Heart left ventricle (tissue), 16 donors: ENCODE data around the gene CHD8. TPM values are rescaled to one million over a fixed set of nuclear protein-coding genes. Genes with fewer than 3 reads are reported as not detected.

Experiments
- ATAC-seq, 4 donors: fragments of 200-7000 bp; cut with Tn5 transposase; one replicate each; pipeline ENCODE4 v1.9.1; 2020 to 2022; ENCODE audit warnings: moderate library complexity in 4 of 4, mild to moderate bottlenecking in 3 of 4, moderate number of reproducible peaks in 1 of 4
- DNase-seq, 5 donors: peaks; one replicate each; pipeline ENCODE4 v3.0.0-alpha.2; 2020
- H3K27ac ChIP-seq, 12 donors: fragments of 200-600 bp; sonication (generic) in 4 of 12; one replicate each; pipeline versions ENCODE4 v1.5.0 to v1.8.0; 2016 to 2022; ENCODE audit warnings: mild to moderate bottlenecking in 2 of 12
- H3K27me3 ChIP-seq, 9 donors: fragments of 200-600 bp; sonication (generic) in 2 of 9; one replicate each; pipeline versions ENCODE4 v1.5.1 to v1.8.0; 2016 to 2022; ENCODE audit warnings: mild to moderate bottlenecking in 3 of 9
- H3K36me3 ChIP-seq, 9 donors: fragments of 200-600 bp; sonication (generic) in 2 of 9; one replicate each; pipeline versions ENCODE4 v1.5.0 to v1.8.0; 2018 to 2022; ENCODE audit warnings: mild to moderate bottlenecking in 2 of 9
- H3K4me1 ChIP-seq, 12 donors: fragments of 200-600 bp; sonication (generic) in 4 of 12; one replicate each; pipeline versions ENCODE4 v1.5.0 to v1.8.0; 2016 to 2022; ENCODE audit warnings: mild to moderate bottlenecking in 3 of 12
- H3K4me3 ChIP-seq, 12 donors: fragments of 200-600 bp; sonication (generic) in 4 of 12; one replicate each; pipeline versions ENCODE4 v1.5.0 to v1.8.0; 2017 to 2022; ENCODE audit warnings: mild to moderate bottlenecking in 9 of 12, moderate library complexity in 4 of 12
- H3K9me3 ChIP-seq, 12 donors: fragments of 200-600 bp; sonication (generic) in 4 of 12; one replicate each; pipeline versions ENCODE4 v1.5.0 to v1.8.0; 2016 to 2022; ENCODE audit warnings: mild to moderate bottlenecking in 1 of 12
- CTCF ChIP-seq, 12 donors: fragments of 200-600 bp; sonication (generic) in 4 of 12; IDR thresholded peaks; one replicate each; pipeline versions ENCODE4 v1.5.0 to v1.8.0; 2018 to 2022; ENCODE audit warnings: antibody characterized with exemption in 12 of 12, mild to moderate bottlenecking in 5 of 12
- POLR2A ChIP-seq, 2 donors: fragments of 450-650 bp; IDR thresholded peaks; one replicate each; pipeline ENCODE4 v1.6.1; 2017; ENCODE audit warnings: antibody characterized with exemption in 2 of 2, mild to moderate bottlenecking in 2 of 2, moderate library complexity in 2 of 2
- WGBS, 4 donors: extraction: QIAGEN DNeasy Blood & Tissue Kit in 2 of 4; methylation state at CpG; one replicate each; pipeline versions ENCODE4 v1.1.5 to v1.1.7; 2013 to 2018; 5-methylcytosine and 5-hydroxymethylcytosine counted together
- intact Hi-C, 10 donors: fragments of 100-400 bp; cut with DNase I; formaldehyde crosslinking; loops; one replicate each; pipeline versions ENCODE4 v1.11.1 to v1.14.2; 2022
- polyA plus RNA-seq, 2 donors: library from polyadenylated mRNA; stranded (reverse); fragments of 200-250 nt; gene quantifications; one replicate each; pipeline ENCODE4 v1.2.3, GENCODE V29; 2013
- total RNA-seq, 9 donors: library from RNA; depleted of rRNA in 2 of 9; stranded (reverse); fragments of >200 nt in 2 of 9; fragmentation: NEBNext Ultra II Directional in 3 of 9; extraction: Animal tissue kit (Norgen Biotek cat#: 25700) in 3 of 9; gene quantifications; one replicate each; pipeline versions ENCODE4 v1.1.0 to v1.2.4, GENCODE V29; 2016 to 2023
- donor health status: ischemic (EF 13 %, LVEDD 7.1; RV severe dilation, severe dysfunction).
- donor health status: healthy with polysubstance abuse.
- donor health status: DM: no; HTN: yes; CAD: no.
- donor health status: DM: no; HTN: no; CAD: no.
- donor health status: ischemic (EF 25% LVEDD 6.9; RV normal size, moderate dysfunction).
- donor health status: ischemic (EF 25% LVEDD 5.7; RV mildly dilated, moderate dysfunction).
- donor health status: healthy.
- donor health status: DM: yes; HTN: yes; CAD: no.
- donor health status: ischemic (EF 35%, LVEDD 5.7; RV mildly dilated, moderate dysfunction).
- donor health status: nonischemic (EF 11% LVEDD 7.7; RV severe dilation, severe dysfunction).
- donor health status: DM: yes; HTN: yes; CAD: no.
- donor health status: PGD.
- donor health status: ischemic (EF 29% LVEDD 5.4; RV normal size, mild dysfunction).
- donor health status: nonischemic (EF 23%, LVEDD 6.1; RV moderate dilation, normal function).

Gene CHD8
- total and polyA plus RNA-seq, 11 donors: 19.0 to 56.9 (median 35.7) TPM

DNA sequence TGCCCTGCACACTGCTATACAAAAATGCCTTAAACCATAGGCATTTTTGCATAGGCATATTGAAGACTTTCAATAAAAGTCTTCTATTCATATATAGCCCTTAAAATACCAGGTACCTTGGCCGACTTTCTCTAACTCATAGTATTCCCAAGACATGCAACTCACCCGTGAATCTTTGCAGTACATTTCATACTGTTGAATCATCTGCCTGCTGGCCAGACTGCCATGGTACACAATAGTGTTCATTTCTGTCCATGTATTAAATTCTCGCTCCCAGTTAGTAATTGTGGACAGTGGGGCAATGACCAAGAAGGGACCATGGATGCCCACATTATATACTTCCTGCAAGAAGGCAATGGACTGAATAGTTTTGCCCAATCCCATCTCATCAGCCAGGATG lies 47.8 kb downstream of the CHD8 start:
- ATAC-seq (no peak), DNase-seq (no peak)
- H3K27me3 ChIP-seq: no peaks in the 10 kb centered on the region
- TF ChIP-seq CTCF (IDR thresholded peaks at IDR 0.05) (no peak), POLR2A (IDR thresholded peaks at IDR 0.05) (no peak)
- 75 to 86% (median 82%) methylated on average over 3 of the region's 3 CpGs for WGBS, 4 donors
- no peak overlapping the region for H3K4me3 ChIP-seq
- no peak overlapping the region for H3K27ac ChIP-seq
- no peaks in the 10 kb centered on the region for H3K4me1 ChIP-seq
- intact Hi-C loops: loop anchor here in 2 of 10 donors (1.0 to 10.0 kb wide), 2 partner anchors 19 to 53 kb away; no protein-coding TSS in a partner anchor
- H3K9me3 ChIP-seq: no peaks in the 10 kb centered on the region
- peaks cover 0 to 100% (median 100%) of the 10 kb centered on the region in 9 donors for H3K36me3 ChIP-seq

GRCh38 chr14:21406213-21406612 lies 49.7 kb downstream of the CHD8 start:
- H3K36me3 ChIP-seq: peaks cover 0 to 100% (median 100%) of the 10 kb centered on the region in 9 donors
- intact Hi-C loops: loop anchor here in 1 of 10 donors (10.0 kb wide), 1 partner anchor 51 kb away; no protein-coding TSS in a partner anchor
- TF ChIP-seq POLR2A (IDR thresholded peaks at IDR 0.05) (no peak), CTCF (IDR thresholded peaks at IDR 0.05) (no peak)
- no peak overlapping the region for H3K27ac ChIP-seq
- DNase-seq (no peak), ATAC-seq (no peak)
- no peaks in the 10 kb centered on the region for H3K4me1 ChIP-seq
- H3K27me3 ChIP-seq: no peaks in the 10 kb centered on the region
- no peak overlapping the region for H3K4me3 ChIP-seq
- H3K9me3 ChIP-seq: no peaks in the 10 kb centered on the region

GRCh38 chr14:21405097-21405496 lies 50.8 kb downstream of the CHD8 start:
- H3K9me3 ChIP-seq: no peaks in the 10 kb centered on the region
- H3K4me1 ChIP-seq: no peaks in the 10 kb centered on the region
- H3K27ac ChIP-seq: no peak overlapping the region
- ATAC-seq (no peak), DNase-seq (no peak)
- peaks cover 0 to 100% (median 100%) of the 10 kb centered on the region in 9 donors for H3K36me3 ChIP-seq
- H3K4me3 ChIP-seq: no peak overlapping the region
- TF ChIP-seq POLR2A (IDR thresholded peaks at IDR 0.05): no peak
- WGBS, 4 donors: 71 to 81% (median 78%) methylated on average over 3 of the region's 3 CpGs
- intact Hi-C loops: loop anchor here in 1 of 10 donors (10.0 kb wide), 1 partner anchor 50 kb away; no protein-coding TSS in a partner anchor
- H3K27me3 ChIP-seq: no peaks in the 10 kb centered on the region

DNA sequence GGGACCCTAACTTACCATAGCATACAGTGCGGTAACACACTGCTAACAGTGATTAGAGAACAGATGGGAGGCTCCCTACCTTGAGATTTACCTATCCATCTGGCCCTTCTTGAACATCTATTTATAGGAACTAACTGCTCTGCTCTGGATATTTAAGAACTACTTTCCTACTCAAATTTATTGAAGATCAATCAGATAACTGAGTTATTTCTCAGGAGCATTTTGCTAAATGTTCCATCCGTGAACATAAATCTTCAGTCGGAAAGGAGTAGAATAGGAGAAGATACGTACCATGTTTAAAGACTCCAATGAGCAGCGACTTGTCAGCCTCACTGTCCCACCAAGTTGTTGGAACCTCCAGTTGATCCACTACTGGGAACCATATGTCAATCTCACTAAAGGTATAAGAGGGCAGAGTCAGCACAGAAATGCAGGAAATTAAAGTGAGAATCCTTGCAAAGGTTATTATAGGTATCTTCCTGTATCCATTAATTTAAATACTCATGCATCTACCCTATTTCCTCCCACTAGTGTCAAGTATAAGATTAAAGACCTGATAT lies 56.5 kb downstream of the CHD8 start:
- no peak for TF ChIP-seq POLR2A (IDR thresholded peaks at IDR 0.05)
- TF ChIP-seq CTCF (IDR thresholded peaks at IDR 0.05): no peak
- Histone ChIP-seq H3K9me3 (no peaks in the 10 kb centered on the region), H3K27me3 (no peaks in the 10 kb centered on the region), H3K4me3 (no peak overlapping the region), H3K4me1 (no peaks in the 10 kb centered on the region), H3K36me3 (peaks cover 0 to 100% (median 100%) of the 10 kb centered on the region in 9 donors), H3K27ac (no peak overlapping the region)
- intact Hi-C loops: loop anchor here in 1 of 10 donors (5.0 kb wide), 1 partner anchor 42 kb away; no protein-coding TSS in a partner anchor
- 95 to 98% (median 96%) methylated on average over 5 of the region's 5 CpGs for WGBS, 4 donors
- DNase-seq (no peak), ATAC-seq (no peak)
